ENCODE results near the gene TMEM238L.

The TMEM238L gene

DNA sequence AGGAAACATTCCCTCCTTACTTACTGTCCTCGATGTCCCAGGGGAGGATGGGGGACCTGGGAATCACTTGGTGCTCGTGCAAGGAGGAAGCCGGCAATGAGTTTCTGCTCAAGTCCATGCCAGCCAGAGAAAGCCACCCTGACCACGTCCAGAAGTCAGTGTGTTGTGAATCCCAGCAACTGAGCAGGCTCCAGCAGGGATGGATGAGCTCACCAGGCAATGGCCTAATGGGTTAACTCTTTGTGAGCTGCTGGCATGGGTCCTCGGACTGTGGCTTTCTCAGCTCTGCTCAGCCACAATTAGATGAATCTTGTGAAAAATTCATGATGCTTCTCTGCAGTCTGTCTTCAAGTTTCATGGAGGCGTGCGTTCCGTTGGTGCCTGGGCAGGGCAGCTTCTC, 34.0 kb upstream of the TMEM238L start, which contains the start of gene PIRT:
PIRT (minus strand) TSS at position 167 of the 400 bp plus-strand sequence. CDS start 12,442 bp downstream, outside the sequence.
- no peak within 1 kb of the TSS for H3K4me3 ChIP-seq (replicated peaks; ENCODE audit: low read depth, low read length)
- DNase-seq (ENCODE audit: low read depth) = no peak
- TF ChIP-seq, protein P1, sequence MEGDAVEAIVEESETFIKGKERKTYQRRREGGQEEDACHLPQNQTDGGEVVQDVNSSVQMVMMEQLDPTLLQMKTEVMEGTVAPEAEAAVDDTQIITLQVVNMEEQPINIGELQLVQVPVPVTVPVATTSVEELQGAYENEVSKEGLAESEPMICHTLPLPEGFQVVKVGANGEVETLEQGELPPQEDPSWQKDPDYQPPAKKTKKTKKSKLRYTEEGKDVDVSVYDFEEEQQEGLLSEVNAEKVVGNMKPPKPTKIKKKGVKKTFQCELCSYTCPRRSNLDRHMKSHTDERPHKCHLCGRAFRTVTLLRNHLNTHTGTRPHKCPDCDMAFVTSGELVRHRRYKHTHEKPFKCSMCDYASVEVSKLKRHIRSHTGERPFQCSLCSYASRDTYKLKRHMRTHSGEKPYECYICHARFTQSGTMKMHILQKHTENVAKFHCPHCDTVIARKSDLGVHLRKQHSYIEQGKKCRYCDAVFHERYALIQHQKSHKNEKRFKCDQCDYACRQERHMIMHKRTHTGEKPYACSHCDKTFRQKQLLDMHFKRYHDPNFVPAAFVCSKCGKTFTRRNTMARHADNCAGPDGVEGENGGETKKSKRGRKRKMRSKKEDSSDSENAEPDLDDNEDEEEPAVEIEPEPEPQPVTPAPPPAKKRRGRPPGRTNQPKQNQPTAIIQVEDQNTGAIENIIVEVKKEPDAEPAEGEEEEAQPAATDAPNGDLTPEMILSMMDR (IDR thresholded peaks at IDR 0.05; ENCODE audit: low read length, missing control alignments) = no peak

GRCh38 chr17:10836966-10837590, 33.2 kb upstream of the TMEM238L start:
- TF ChIP-seq, protein P1 (IDR thresholded peaks at IDR 0.05; ENCODE audit: low read length, missing control alignments) = no peak
- H3K4me3 ChIP-seq (replicated peaks; ENCODE audit: low read depth, low read length) = no peak overlapping the region
- no peak for DNase-seq (ENCODE audit: low read depth)

DNA sequence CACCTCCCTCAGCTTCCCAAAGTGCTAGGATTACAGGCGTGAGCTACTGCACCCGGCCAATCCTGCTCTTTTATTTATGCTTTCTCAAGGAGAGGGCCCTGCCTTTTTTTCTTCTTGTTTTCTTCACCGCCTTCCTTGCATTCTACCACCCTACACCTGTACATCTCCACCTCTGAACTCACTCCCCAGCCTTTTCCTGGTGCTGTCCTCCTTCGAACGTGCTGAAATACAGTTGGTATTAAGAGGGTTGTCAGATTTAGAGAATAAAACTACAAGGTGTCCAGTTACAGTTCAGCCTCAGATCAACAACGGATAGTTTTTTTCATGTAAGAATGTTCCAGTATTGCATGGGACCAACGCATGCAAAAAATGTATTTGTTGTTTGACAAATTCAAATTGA, 32.2 kb upstream of the TMEM238L start:
- TF ChIP-seq, protein P1 (IDR thresholded peaks at IDR 0.05; ENCODE audit: low read length, missing control alignments) = no peak
- no peak overlapping the region for H3K4me3 ChIP-seq (replicated peaks; ENCODE audit: low read depth, low read length)
- no peak for DNase-seq (ENCODE audit: low read depth)

- TF ChIP-seq, protein P1 (IDR thresholded peaks at IDR 0.05; ENCODE audit: low read length, missing control alignments) = no peak
- no peak overlapping the region for H3K4me3 ChIP-seq (replicated peaks; ENCODE audit: low read depth, low read length)
- no peak for DNase-seq (ENCODE audit: low read depth)
Measured at GRCh38 chr17:10831696-10832095, 27.8 kb upstream of the TMEM238L start.

- TF ChIP-seq, protein P1 (IDR thresholded peaks at IDR 0.05; ENCODE audit: low read length, missing control alignments) = no peak
- H3K4me3 ChIP-seq (replicated peaks; ENCODE audit: low read depth, low read length) = no peak overlapping the region
- no peak for DNase-seq (ENCODE audit: low read depth)
Measured at GRCh38 chr17:10827898-10828552, 24.1 kb upstream of the TMEM238L start.

- no peak overlapping the region for H3K4me3 ChIP-seq (replicated peaks; ENCODE audit: low read depth, low read length)
- TF ChIP-seq, protein P1 (IDR thresholded peaks at IDR 0.05; ENCODE audit: low read length, missing control alignments) = no peak
- DNase-seq (ENCODE audit: low read depth) = no peak
Measured at GRCh38 chr17:10824874-10825273, 21.0 kb upstream of the TMEM238L start.
